GM21786 (cell line): ENCODE results near the gene ANKRD13D.

Experiments used
- ATAC-seq: cut with Tn5 transposase; IDR thresholded peaks from one replicate; pipeline ENCODE4 v1.9.1; 2021; ENCODE audit not compliant: unreplicated experiment

ANKRD13D gene

GRCh38 chr11:67273260-67273990 is 15.7 kb upstream of the ANKRD13D start:
- ATAC-seq = no peak

GRCh38 chr11:67274768-67275605 is 14.1 kb upstream of the ANKRD13D start:
- ATAC-seq = no peak

- no peak for ATAC-seq
These were observed 13.3 kb upstream of the ANKRD13D start for GRCh38 chr11:67275606-67276409.

DNA sequence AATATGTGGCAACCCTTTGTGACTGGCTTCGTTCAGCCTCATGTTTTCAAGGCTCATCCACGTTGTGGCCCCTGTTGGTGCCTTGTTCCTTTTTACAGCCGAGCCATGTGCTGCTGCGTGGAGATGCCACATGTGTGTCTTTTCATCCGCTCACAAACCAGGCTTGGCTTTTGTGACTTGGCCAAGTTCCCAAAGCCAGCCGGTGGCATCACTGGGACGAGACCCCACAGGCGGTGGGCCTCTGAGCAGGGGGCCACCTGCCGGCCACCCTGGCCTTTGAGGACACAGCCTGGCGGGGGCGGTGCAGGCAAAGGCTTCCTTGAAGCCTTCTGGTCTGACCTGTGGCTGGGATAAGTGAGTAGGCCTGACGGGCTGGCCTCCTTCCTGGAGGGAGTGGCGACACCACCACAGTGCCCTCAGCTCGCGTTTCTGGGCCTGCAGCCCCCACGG is 12.3 kb upstream of the ANKRD13D start:
- no peak for ATAC-seq

DNA sequence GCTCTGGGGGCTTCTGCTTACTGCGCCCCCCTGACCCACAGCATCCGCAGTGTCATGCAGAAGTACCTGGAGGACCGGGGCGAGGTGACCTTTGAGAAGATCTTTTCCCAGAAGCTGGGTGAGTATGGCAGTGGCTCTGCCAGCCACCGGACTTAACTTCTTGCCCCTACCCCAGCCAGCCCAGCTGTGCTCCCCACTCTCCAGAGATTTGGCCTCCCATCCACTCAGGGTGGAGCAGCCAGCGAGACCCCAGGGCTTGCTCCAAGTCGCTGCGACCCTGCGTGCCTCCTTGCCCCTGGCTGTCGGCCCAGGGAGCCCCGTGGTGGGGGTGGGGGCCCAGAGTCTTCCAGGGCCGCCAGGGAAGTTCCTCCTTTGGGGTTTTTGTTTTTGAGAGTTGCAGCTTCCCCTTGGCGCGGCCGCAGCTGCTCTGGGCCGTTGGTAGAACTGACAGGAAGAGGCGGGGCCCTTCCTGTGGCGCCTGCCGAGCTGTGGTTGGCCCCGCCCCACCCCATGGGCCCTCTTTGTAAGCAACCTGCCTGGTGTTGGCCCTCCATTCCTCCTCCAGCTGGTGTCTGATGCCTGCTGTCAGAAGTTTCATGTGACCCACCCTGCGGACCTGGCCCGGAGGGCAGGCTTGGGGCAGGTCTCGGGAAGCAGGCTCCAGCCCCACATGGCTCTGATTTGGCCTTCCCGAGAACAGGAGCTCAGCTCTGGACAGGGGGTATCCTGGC is 11.7 kb upstream of the ANKRD13D start:
- peak; percentile 85 for ATAC-seq

DNA sequence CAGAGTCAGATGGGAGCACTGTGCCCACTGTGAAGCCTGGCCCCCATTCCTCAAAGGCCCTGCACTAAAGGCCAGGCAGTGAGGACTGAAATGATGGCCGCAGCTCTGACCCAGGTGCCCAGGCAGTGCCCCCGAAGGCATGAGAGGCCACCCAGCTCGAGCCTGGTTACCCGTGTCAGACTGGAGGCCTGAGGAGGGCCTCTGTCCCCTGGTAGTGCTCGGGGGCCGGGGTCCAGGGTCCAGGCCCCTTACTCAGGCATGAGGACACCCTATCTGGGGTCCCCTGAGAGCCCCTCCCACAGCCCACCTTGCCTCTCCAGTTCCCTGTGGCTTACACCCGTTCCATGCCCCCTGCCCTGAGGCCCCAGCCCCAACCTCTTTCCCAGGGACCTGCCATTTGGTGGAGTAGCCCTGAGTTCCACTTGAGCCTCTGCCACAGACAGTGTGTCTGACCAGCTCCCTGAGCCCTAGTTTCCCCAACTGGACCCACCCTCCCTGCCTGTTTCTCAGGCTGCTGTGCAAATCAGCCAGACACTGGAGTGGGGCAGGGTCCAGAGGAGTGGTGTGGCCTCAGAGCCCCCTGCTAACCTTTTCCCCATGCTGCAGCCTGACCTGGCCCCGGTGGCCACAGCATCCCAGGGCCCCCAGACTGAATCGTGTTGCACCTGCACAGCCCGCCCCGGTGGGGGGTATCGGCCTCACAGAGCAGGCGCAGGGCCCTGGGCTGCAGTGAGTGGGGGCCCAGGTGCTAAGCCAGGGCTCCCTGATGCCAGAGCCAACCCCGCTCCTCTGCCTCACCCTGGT is 10.8 kb upstream of the ANKRD13D start:
- ATAC-seq = no peak

DNA sequence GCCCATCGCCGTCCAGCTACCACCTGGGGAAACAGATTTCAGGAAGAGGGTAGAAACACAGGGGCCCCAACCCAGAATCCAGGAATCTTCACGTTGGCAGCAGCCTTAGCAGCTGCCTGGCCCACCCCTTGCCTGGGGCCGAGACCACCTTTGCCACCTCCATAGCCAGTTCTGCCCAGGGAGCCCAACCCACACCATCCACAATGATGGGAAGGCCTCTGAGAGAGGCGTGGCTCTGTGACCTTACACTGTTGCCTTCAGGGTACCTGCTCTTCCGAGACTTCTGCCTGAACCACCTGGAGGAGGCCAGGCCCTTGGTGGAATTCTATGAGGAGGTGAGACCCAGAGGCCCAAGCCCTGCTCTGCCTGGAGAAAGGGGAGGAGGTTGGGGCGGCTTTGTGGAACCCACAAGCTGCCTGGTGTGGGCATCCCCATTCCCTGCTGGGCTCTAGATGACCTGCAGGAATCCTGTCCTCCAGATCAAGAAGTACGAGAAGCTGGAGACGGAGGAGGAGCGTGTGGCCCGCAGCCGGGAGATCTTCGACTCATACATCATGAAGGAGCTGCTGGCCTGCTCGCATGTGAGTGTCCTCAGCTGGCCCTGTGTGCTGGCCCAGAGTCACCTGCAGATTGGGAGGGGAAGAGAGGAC is 10.0 kb upstream of the ANKRD13D start:
- ATAC-seq = no peak

- ATAC-seq = no peak
These were observed 9.3 kb upstream of the ANKRD13D start for GRCh38 chr11:67279589-67280340.

GRCh38 chr11:67280341-67280787 is 8.7 kb upstream of the ANKRD13D start:
- ATAC-seq = no peak

DNA sequence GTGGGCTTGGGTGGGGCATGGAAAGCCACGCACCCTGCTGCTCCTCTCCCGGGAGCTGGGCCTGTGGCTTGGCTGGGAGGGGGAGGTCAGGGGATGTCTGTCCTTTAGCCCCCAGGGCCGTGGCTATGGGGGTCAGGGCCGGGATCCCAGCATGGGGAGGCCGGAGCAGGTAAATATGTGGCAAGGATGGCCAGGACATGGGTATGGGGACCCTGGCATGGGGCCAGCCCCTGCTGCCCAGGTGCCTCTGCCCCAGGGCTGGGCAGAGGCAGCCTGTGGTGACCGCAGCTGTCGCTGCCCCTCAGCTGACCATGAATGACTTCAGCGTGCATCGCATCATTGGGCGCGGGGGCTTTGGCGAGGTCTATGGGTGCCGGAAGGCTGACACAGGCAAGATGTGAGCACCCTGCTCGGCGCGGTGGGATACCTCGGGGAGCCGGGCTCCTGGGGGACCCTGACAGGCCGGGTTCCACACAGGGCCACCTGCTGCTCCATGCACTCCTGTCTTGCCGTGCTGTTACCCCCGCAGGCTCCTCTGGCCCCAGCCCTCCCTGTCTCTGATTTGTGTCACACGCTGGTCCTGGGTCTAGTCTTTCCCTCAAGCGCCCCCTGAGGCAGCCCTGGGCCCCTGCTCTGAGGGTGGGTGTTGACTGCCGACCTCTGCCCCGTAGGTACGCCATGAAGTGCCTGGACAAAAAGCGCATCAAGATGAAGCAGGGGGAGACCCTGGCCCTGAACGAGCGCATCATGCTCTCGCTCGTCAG is 8.1 kb upstream of the ANKRD13D start:
- no peak for ATAC-seq

DNA sequence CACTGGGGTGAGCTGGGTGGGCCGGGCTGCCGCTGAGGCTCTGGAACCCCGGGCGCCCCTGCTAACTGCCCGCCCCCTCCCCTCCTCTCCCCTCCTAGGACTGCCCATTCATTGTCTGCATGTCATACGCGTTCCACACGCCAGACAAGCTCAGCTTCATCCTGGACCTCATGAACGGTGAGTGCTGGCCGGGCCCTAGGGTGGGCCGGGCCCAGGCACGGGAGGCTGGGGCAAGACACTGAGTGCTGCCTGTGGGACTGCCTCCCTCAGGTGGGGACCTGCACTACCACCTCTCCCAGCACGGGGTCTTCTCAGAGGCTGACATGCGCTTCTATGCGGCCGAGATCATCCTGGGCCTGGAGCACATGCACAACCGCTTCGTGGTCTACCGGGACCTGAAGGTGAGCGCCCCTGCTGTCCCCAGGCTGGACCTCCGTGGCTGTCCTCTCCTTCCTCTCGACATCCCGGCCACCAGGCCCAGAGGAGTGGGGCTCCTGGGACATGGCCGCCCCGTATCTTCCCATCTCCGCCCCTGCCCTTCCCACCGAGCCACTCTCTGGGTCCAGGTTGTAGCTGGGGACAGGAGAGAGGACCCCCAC is 7.5 kb upstream of the ANKRD13D start:
- ATAC-seq = no peak

GRCh38 chr11:67282155-67282875 is 6.8 kb upstream of the ANKRD13D start:
- no peak for ATAC-seq

DNA sequence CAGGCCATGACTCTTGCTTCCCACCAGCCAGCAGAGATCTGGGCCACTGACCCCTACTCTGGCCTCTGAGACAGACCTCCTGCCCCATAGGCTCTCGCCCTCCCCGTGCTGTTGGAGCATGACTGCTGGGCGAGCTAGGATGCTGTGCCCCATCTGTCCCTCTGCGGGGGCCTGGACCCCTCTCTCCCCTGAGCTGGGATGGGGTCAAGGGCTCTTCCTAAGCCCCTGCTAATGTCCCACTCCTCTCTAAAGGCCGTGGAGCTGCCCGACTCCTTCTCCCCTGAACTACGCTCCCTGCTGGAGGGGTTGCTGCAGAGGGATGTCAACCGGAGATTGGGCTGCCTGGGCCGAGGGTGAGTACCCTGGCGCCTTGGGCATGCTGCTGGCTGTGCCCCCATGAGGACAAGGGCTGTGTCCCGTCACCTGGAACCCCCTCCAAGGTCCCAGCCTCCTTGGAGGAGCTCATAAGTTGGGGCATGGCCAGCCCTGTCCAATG is 6.2 kb upstream of the ANKRD13D start:
- no peak for ATAC-seq

DNA sequence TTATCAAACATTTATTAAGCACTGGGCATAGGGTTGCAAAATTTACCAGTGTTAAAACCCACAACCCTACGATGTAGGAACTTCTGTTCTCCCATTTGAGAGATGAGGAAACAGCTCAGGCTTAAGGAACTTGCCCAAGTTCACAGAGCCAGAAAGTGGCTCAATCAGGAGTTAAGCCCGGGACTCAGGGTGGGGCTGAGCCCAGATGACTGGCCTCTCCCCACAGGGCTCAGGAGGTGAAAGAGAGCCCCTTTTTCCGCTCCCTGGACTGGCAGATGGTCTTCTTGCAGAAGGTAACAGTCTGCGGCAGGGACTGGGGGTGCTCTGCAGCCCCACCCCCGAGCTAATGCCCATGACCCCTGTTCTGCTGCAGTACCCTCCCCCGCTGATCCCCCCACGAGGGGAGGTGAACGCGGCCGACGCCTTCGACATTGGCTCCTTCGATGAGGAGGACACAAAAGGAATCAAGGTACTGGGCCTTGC is 5.6 kb upstream of the ANKRD13D start:
- ATAC-seq = no peak

GRCh38 chr11:67284811-67285540 is 4.1 kb upstream of the ANKRD13D start:
- ATAC-seq = no peak
